Fibroblast of lung (primary cell): ENCODE results near the gene CHD5. TPM values are rescaled to one million over a fixed set of nuclear protein-coding genes. Genes with fewer than 3 reads are reported as not detected.

Experiments used
- DNase-seq, 2 donors: peaks; one replicate each; pipeline versions ENCODE4 v3.0.0 to v3.0.0-alpha.2; 2010; ENCODE audit warnings: low read depth in 2 of 2
- H2AFZ ChIP-seq: 2 replicates; pipeline ENCODE4 v1.5.1; 2012; ENCODE audit warnings: low read length, control low read depth, inconsistent platforms
- H3K27ac ChIP-seq: 2 replicates; pipeline ENCODE4 v1.5.1; 2011; ENCODE audit warnings: low read length, control low read depth; ENCODE audit not compliant: insufficient read depth
- H3K27me3 ChIP-seq: 2 replicates; pipeline ENCODE4 v1.5.1; 2011; ENCODE audit warnings: mild to moderate bottlenecking, low read length; ENCODE audit not compliant: control insufficient read depth, insufficient read depth
- H3K36me3 ChIP-seq: 2 replicates; pipeline ENCODE4 v1.5.1; 2011; ENCODE audit warnings: low read length; ENCODE audit not compliant: control insufficient read depth, insufficient read depth
- H3K4me1 ChIP-seq: 2 replicates; pipeline ENCODE4 v1.5.1; 2011; ENCODE audit warnings: low read length; ENCODE audit not compliant: control insufficient read depth, insufficient read depth; ENCODE audit errors: extremely low read depth
- H3K4me2 ChIP-seq: 2 replicates; pipeline ENCODE4 v1.5.1; 2011; ENCODE audit warnings: low read length, control low read depth; ENCODE audit not compliant: insufficient read depth; ENCODE audit errors: extremely low read depth
- H3K4me3 ChIP-seq, 4 experiments: fragments of 200-600 bp in 1 of 4; sonication (generic) in 1 of 4; replicated peaks in 1 of 4; 2 replicates each; pipeline ENCODE4 v1.5.1; 2011 to 2016; ENCODE audit warnings: low read length in 4 of 4, low read depth in 3 of 4, mild to moderate bottlenecking in 3 of 4, control low read depth in 2 of 4, inconsistent platforms in 1 of 4, mixed read lengths in 1 of 4; ENCODE audit not compliant: insufficient read depth in 1 of 4; ENCODE audit errors: control extremely low read depth in 1 of 4
- H3K79me2 ChIP-seq: 2 replicates; pipeline ENCODE4 v1.5.1; 2012; ENCODE audit warnings: mild to moderate bottlenecking, low read length, inconsistent platforms; ENCODE audit not compliant: control insufficient read depth, insufficient read depth
- H3K9ac ChIP-seq: 2 replicates; pipeline ENCODE4 v1.5.1; 2011; ENCODE audit warnings: mild to moderate bottlenecking, low read length, control low read depth; ENCODE audit not compliant: insufficient read depth
- H3K9me3 ChIP-seq: 2 replicates; pipeline ENCODE4 v1.5.1; 2012; ENCODE audit warnings: low read depth, low read length; ENCODE audit not compliant: control insufficient read depth, insufficient read depth
- H4K20me1 ChIP-seq: 2 replicates; pipeline ENCODE4 v1.5.1; 2011; ENCODE audit warnings: low read length; ENCODE audit not compliant: control insufficient read depth, insufficient read depth; ENCODE audit errors: extremely low read depth
- EZH2 ChIP-seq: IDR thresholded peaks from 2 replicates; pipeline ENCODE4 v1.5.1; 2012; ENCODE audit warnings: low read length, control low read depth, mild to moderate bottlenecking; ENCODE audit errors: missing control alignments
- polyA plus RNA-seq, 2 donors: library from polyadenylated mRNA; depleted of rRNA in 1 of 2; stranded (reverse) in 1 of 2; unstranded in 1 of 2; fragments of >200 nt; gene quantifications; 2 replicates each; pipeline ENCODE4 v1.2.1, GENCODE V29; 2011 to 2012; ENCODE audit warnings: missing spikeins in 1 of 2
- total RNA-seq: library from RNA; depleted of rRNA; stranded (reverse); fragments of >200 nt; gene quantifications from 2 replicates; pipeline ENCODE4 v1.2.1, GENCODE V29; 2014
- TF ChIP-seq, protein P1 (sequence below), 2 donors: IDR thresholded peaks in 1 of 2; conservative IDR thresholded peaks in 1 of 2; 1 replicate in 1 of 2; 2 replicates in 1 of 2; pipeline ENCODE4 v1.5.1; 2011 to 2012; ENCODE audit warnings: low read length in 2 of 2, control low read depth in 1 of 2, inconsistent platforms in 1 of 2, low read depth in 1 of 2, mild to moderate bottlenecking in 1 of 2

The CHD5 gene
- total and polyA plus RNA-seq, 2 donors (not counting 1 experiment from before 2014, with no cell fraction given) = under 0.01 to 0.01 TPM

DNA sequence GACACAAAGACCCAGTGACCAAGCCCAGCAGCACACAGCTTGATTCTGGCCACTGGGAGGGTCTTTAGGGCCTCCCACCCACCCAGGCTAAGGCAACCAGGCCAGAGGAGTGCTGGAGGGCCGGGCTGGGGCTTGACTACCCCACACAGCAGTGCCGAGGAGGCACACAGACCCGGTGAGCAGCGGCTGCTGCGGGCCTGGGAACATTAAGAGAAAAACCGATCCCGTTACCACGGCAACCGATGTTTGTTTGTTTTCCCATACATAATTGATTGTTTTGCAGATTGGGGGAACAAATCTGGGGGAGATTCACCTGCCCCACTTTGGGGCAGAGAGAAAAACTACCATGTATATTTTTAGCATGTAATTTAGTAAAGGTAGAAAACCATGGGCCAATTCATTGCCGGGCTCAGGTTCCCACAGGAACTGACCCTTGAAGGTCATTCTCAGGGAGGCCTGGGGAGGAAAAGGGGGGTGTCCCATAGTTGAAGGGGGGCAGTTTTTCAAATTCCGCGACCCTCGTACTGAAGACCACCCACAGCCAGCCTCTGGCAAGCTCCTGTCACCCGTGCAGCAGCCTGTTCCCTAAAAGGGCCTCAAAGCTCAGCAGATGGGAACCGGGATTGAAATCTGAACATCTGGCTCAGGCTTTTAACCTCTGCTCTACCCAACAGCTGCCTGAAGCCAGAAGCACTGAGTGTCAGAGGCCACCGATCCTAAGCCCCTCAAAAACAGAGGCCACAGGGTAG, 35.3 kb downstream of the CHD5 start:
- Histone ChIP-seq H2AFZ (no peak overlapping the region), H3K4me3 (no peak overlapping the region), H3K27me3 (no peaks in the 10 kb centered on the region), H3K27ac (no peak overlapping the region), H3K9me3 (no peaks in the 10 kb centered on the region), H3K4me2 (no peak overlapping the region), H3K36me3 (no peaks in the 10 kb centered on the region), H4K20me1 (no peaks in the 10 kb centered on the region), H3K79me2 (no peaks in the 10 kb centered on the region), H3K4me1 (no peaks in the 10 kb centered on the region), H3K9ac (no peak overlapping the region)
- no peak for DNase-seq
- TF ChIP-seq, protein P1, sequence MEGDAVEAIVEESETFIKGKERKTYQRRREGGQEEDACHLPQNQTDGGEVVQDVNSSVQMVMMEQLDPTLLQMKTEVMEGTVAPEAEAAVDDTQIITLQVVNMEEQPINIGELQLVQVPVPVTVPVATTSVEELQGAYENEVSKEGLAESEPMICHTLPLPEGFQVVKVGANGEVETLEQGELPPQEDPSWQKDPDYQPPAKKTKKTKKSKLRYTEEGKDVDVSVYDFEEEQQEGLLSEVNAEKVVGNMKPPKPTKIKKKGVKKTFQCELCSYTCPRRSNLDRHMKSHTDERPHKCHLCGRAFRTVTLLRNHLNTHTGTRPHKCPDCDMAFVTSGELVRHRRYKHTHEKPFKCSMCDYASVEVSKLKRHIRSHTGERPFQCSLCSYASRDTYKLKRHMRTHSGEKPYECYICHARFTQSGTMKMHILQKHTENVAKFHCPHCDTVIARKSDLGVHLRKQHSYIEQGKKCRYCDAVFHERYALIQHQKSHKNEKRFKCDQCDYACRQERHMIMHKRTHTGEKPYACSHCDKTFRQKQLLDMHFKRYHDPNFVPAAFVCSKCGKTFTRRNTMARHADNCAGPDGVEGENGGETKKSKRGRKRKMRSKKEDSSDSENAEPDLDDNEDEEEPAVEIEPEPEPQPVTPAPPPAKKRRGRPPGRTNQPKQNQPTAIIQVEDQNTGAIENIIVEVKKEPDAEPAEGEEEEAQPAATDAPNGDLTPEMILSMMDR (conservative IDR thresholded peaks at IDR 0.05 in 1 of 2, IDR thresholded peaks at IDR 0.05 in 1 of 2; ENCODE audit: low read depth in 1 of 2, low read length in 2 of 2) = no peak
- no peak for TF ChIP-seq EZH2

DNA sequence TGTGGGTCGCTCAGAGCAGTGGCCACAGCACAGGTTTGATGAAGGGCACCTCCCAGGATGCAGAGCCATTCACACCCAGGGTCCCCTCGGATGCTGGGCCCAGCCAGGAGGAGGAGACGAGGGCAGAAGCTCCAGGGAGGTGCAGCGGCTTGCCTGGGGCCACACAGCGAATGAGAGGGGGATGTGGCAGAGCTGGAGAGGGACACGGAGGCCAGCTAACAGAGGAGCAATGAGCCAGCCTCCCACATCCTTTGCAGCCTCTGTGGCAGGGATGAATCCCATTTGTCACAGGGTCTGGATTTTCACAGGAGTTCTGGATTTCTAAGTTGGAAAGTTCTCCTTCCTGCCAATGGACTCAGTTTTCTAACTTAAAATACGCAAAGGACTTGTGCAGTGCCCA, 35.9 kb downstream of the CHD5 start:
- Histone ChIP-seq H3K36me3 (no peaks in the 10 kb centered on the region), H3K9me3 (no peaks in the 10 kb centered on the region), H3K9ac (no peak overlapping the region), H3K79me2 (no peaks in the 10 kb centered on the region), H3K4me1 (no peaks in the 10 kb centered on the region), H3K4me3 (no peak overlapping the region), H3K4me2 (no peak overlapping the region), H3K27ac (no peak overlapping the region), H2AFZ (no peak overlapping the region), H4K20me1 (no peaks in the 10 kb centered on the region), H3K27me3 (no peaks in the 10 kb centered on the region)
- TF ChIP-seq, protein P1 (conservative IDR thresholded peaks at IDR 0.05 in 1 of 2, IDR thresholded peaks at IDR 0.05 in 1 of 2; ENCODE audit: low read depth in 1 of 2, low read length in 2 of 2) = no peak
- no peak for DNase-seq

- no peak overlapping the region for H3K4me3 ChIP-seq
- H3K9ac ChIP-seq = no peak overlapping the region
- no peaks in the 10 kb centered on the region for H3K36me3 ChIP-seq
- H3K4me2 ChIP-seq = no peak overlapping the region
- no peaks in the 10 kb centered on the region for H3K27me3 ChIP-seq
- no peaks in the 10 kb centered on the region for H3K4me1 ChIP-seq
- no peaks in the 10 kb centered on the region for H3K79me2 ChIP-seq
- no peak overlapping the region for H2AFZ ChIP-seq
- TF ChIP-seq EZH2 = no peak
- TF ChIP-seq, protein P1 (conservative IDR thresholded peaks at IDR 0.05 in 1 of 2, IDR thresholded peaks at IDR 0.05 in 1 of 2; ENCODE audit: low read depth in 1 of 2, low read length in 2 of 2) = no peak
- no peak overlapping the region for H3K27ac ChIP-seq
- no peaks in the 10 kb centered on the region for H4K20me1 ChIP-seq
- H3K9me3 ChIP-seq = no peaks in the 10 kb centered on the region
- peak in 1 of 2 donors; percentile 7 for DNase-seq
Measured at GRCh38 chr1:6143395-6143794, 36.7 kb downstream of the CHD5 start.
